WI38 (cell line): ENCODE data around the gene STRIP1.

Source experiments
- H3K4me3 ChIP-seq: 2 replicates; pipeline ENCODE4 v1.5.1; 2011; ENCODE audit warnings: low read depth, mild to moderate bottlenecking, control low read depth, low read length
- TF ChIP-seq, protein P1 (sequence below): IDR thresholded peaks from 2 replicates; pipeline ENCODE4 v1.5.1; 2012; ENCODE audit warnings: low read depth, mild to moderate bottlenecking, control low read depth, low read length

Gene STRIP1

DNA sequence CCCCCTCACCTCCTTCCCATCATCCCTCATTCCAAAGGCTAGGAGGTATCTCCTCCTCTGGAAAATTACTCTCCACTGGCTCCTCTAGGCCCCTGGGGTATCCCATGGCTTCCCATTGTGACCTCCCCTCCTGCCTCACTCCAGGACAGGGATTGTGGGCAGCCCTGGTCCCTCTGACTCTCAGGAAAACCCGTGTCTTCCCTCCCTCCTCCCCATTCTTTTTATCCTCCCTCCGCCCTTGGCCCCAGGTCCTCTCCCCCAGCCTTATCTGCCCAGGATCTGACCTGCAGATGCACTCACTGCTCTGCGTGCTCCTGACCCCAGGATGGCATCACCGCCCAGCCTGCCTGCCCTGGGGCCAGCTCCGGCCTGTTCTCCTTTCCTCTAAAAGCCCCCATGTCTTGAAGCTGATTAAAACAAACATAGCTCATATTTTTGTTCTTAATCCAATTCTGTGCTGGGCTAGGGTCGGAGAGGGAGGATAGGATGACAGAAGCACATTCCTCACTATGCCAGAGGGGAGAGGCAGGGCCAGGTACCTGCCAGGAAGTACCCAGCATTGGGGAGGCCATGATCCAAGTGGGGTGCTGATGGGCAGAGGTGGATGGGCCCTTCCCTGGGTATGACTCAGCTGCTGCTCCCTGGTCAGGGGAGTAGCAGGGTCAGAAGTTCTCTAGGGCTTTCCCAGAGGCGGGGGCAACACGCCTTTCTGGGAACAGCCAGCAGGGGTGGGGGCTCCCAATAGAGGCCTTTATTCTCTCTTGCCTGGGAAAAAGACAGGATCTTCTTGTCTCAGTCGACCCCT is 64.0 kb downstream of the STRIP1 start:
- no peak overlapping the region for H3K4me3 ChIP-seq
- TF ChIP-seq, protein P1, sequence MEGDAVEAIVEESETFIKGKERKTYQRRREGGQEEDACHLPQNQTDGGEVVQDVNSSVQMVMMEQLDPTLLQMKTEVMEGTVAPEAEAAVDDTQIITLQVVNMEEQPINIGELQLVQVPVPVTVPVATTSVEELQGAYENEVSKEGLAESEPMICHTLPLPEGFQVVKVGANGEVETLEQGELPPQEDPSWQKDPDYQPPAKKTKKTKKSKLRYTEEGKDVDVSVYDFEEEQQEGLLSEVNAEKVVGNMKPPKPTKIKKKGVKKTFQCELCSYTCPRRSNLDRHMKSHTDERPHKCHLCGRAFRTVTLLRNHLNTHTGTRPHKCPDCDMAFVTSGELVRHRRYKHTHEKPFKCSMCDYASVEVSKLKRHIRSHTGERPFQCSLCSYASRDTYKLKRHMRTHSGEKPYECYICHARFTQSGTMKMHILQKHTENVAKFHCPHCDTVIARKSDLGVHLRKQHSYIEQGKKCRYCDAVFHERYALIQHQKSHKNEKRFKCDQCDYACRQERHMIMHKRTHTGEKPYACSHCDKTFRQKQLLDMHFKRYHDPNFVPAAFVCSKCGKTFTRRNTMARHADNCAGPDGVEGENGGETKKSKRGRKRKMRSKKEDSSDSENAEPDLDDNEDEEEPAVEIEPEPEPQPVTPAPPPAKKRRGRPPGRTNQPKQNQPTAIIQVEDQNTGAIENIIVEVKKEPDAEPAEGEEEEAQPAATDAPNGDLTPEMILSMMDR = no peak

DNA sequence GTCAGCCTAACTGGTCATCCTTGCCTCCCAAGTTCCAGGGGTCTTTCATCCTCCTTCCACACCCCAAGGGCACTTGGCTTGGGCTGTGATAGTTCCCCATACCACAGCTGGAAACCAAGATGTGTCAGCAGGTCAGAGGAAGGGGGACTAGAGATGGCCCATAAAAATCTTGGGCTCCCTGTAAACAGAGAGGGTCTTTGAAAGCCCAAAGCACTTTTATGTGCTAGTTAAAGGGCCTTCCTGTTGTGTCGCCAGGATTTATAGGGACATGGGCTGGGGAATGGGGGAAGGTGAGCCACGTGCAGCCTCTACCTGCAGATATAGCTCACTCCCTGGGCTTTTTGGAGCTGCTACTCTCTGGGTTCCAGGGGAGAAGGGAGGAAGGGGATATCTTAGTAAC is 65.9 kb downstream of the STRIP1 start:
- no peak overlapping the region for H3K4me3 ChIP-seq
- TF ChIP-seq, protein P1 = no peak

DNA sequence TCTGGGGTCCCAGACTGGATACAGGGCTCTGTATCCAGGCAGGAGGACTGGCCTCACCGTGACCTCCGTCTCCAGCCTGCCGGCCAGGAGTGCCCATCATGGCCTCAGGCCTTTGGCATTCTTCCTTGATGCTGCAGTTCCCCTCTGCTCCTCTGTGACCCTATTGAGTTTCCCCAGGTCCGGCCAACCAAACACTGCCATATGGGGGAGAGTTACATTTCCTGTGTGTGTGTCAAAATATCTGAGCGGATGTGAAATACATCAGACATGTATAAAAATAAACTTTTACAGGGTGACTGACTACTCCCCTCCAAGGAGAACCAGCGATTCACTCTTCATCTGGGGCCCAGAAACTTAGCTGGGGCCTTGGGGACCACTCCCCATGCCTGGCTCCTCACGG is 67.7 kb downstream of the STRIP1 start:
- TF ChIP-seq, protein P1 = no peak
- H3K4me3 ChIP-seq = no peak overlapping the region
